Measurements from ENCODE around the gene NECTIN2.

DNA sequence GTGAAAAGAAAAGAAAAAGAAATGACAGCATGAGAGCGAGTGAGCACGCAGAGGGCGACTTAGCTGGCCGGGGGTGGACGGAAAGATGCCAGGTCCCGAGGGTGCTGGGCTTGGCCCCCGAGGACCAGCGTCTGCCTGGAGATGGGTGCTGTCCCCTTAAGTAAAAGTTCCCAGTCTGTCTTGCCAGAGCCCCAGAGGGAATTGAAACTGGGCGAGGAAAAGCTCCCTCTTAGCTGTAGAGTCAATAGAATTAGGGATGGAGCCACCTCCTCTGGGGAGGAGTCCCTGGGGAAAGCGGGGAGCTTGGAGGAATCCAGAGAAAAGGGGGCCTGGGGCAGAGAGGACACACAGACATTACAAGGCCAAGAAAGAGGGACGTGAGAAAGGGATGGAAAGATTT lies 23.9 kb upstream of the NECTIN2 start:
- TF ChIP-seq, protein P1, sequence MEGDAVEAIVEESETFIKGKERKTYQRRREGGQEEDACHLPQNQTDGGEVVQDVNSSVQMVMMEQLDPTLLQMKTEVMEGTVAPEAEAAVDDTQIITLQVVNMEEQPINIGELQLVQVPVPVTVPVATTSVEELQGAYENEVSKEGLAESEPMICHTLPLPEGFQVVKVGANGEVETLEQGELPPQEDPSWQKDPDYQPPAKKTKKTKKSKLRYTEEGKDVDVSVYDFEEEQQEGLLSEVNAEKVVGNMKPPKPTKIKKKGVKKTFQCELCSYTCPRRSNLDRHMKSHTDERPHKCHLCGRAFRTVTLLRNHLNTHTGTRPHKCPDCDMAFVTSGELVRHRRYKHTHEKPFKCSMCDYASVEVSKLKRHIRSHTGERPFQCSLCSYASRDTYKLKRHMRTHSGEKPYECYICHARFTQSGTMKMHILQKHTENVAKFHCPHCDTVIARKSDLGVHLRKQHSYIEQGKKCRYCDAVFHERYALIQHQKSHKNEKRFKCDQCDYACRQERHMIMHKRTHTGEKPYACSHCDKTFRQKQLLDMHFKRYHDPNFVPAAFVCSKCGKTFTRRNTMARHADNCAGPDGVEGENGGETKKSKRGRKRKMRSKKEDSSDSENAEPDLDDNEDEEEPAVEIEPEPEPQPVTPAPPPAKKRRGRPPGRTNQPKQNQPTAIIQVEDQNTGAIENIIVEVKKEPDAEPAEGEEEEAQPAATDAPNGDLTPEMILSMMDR (IDR thresholded peaks at IDR 0.05; ENCODE audit: insufficient read depth, low read length, poor library complexity, severe bottlenecking), result no peak
- TF ChIP-seq EZH2phosphoT487 (conservative IDR thresholded peaks at IDR 0.05; ENCODE audit: low read length), result no peak

All from SU-DHL-6 (cell line).